HL-60 (cell line): Measurements from ENCODE around the gene KSR2.
"Not testable (repeated sequence)": the region's sequence is repeated elsewhere in the genome, so short reads cannot be mapped to it uniquely, and the experiment has no call there.

Experiments
- DNase-seq, 2 experiments: peaks; one replicate each; pipeline ENCODE4 v3.0.0-alpha.2; 2010 to 2020; ENCODE audit warnings: low read depth in 1 of 2, low spot score in 1 of 2
- H3K27ac ChIP-seq: fragments of 250-450 bp; sonication (Bioruptor Pico); replicated peaks from 2 replicates; pipeline ENCODE4 v1.5.1; 2020; ENCODE audit warnings: mild to moderate bottlenecking, moderate library complexity
- H3K27me3 ChIP-seq: fragments of 250-450 bp; sonication (Bioruptor Pico); 2 replicates; pipeline ENCODE4 v1.5.1; 2021; ENCODE audit warnings: mild to moderate bottlenecking, moderate library complexity; ENCODE audit not compliant: insufficient read depth, poor library complexity, severe bottlenecking
- H3K4me3 ChIP-seq: replicated peaks from 2 replicates; pipeline ENCODE4 v1.5.1; 2011; ENCODE audit warnings: mild to moderate bottlenecking, control low read depth, low read length; ENCODE audit not compliant: insufficient read depth
- CTCF ChIP-seq: IDR thresholded peaks from one replicate; pipeline ENCODE4 v1.5.1; 2011; ENCODE audit warnings: low read length, control low read depth, inconsistent platforms; ENCODE audit not compliant: insufficient read depth
- GABPA ChIP-seq: IDR thresholded peaks from 2 replicates; pipeline ENCODE4 v1.6.1; 2012; ENCODE audit warnings: low read depth
- POLR2AphosphoS5 ChIP-seq: IDR thresholded peaks from 2 replicates; pipeline ENCODE4 v1.6.1; 2012; ENCODE audit warnings: low read depth
- SPI1 ChIP-seq: IDR thresholded peaks from 2 replicates; pipeline ENCODE4 v1.6.1; 2012; ENCODE audit warnings: low read depth, mild to moderate bottlenecking, borderline replicate concordance
- TF ChIP-seq, protein P1 (sequence below): IDR thresholded peaks from 2 replicates; pipeline ENCODE4 v1.6.1; 2012; ENCODE audit warnings: low read depth; ENCODE audit not compliant: insufficient replicate concordance

The KSR2 gene

GRCh38 chr12:117900561-117900960, 68.2 kb downstream of the KSR2 start:
- Histone ChIP-seq H3K27ac (no peak overlapping the region), H3K27me3 (no peaks in the 10 kb centered on the region), H3K4me3 (no peak overlapping the region)
- TF ChIP-seq CTCF: no peak
- no peak for TF ChIP-seq SPI1
- TF ChIP-seq GABPA: no peak
- TF ChIP-seq POLR2AphosphoS5: no peak
- TF ChIP-seq, protein P1, sequence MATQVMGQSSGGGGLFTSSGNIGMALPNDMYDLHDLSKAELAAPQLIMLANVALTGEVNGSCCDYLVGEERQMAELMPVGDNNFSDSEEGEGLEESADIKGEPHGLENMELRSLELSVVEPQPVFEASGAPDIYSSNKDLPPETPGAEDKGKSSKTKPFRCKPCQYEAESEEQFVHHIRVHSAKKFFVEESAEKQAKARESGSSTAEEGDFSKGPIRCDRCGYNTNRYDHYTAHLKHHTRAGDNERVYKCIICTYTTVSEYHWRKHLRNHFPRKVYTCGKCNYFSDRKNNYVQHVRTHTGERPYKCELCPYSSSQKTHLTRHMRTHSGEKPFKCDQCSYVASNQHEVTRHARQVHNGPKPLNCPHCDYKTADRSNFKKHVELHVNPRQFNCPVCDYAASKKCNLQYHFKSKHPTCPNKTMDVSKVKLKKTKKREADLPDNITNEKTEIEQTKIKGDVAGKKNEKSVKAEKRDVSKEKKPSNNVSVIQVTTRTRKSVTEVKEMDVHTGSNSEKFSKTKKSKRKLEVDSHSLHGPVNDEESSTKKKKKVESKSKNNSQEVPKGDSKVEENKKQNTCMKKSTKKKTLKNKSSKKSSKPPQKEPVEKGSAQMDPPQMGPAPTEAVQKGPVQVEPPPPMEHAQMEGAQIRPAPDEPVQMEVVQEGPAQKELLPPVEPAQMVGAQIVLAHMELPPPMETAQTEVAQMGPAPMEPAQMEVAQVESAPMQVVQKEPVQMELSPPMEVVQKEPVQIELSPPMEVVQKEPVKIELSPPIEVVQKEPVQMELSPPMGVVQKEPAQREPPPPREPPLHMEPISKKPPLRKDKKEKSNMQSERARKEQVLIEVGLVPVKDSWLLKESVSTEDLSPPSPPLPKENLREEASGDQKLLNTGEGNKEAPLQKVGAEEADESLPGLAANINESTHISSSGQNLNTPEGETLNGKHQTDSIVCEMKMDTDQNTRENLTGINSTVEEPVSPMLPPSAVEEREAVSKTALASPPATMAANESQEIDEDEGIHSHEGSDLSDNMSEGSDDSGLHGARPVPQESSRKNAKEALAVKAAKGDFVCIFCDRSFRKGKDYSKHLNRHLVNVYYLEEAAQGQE: no peak
- no peak for DNase-seq

DNA sequence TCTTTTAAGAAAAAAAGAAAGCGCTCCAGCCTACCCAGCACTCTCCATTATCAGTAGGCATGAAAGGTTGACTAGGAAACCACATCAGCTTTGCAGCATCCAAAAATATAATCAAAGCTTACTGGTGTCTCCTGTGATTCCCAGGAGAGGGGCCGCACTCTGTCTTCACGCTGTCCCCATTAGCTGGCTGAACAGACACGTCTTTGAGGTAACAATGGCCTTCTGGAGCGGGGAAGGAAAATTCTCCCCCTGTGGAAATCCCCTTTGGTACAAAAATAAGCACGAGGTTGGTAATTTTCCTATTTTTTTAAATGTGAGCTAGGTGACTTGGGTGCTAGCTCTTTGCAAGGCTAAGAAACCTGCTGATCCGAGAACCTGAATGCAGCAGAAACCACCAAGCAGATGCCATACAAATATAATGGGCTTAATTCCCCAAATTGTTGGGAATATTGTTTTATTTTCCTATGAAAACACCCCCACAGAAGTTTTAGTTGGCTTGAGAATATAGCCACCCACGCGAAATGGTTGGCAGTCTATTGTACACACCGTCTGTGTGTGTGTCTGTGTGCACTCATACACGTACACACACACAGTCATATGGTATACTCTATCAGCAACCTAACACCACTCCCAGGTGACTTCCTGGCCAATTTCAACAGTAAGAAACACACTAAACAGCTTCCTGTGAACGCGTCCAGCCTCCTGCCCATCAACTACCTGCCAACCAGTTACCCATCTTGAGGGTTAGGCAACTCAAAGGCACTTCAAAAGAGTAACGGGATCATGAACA, 71.2 kb downstream of the KSR2 start:
- TF ChIP-seq GABPA: no peak
- TF ChIP-seq POLR2AphosphoS5: no peak
- no peak for DNase-seq
- H3K27ac ChIP-seq: no peak overlapping the region
- no peaks in the 10 kb centered on the region for H3K27me3 ChIP-seq
- no peak overlapping the region for H3K4me3 ChIP-seq

- H3K27ac ChIP-seq: no peak overlapping the region
- H3K4me3 ChIP-seq: no peak overlapping the region
- no peak for TF ChIP-seq CTCF
- no peaks in the 10 kb centered on the region for H3K27me3 ChIP-seq
- no peak for DNase-seq
Observed at GRCh38 chr12:117896009-117896408, 72.8 kb downstream of the KSR2 start.

DNA sequence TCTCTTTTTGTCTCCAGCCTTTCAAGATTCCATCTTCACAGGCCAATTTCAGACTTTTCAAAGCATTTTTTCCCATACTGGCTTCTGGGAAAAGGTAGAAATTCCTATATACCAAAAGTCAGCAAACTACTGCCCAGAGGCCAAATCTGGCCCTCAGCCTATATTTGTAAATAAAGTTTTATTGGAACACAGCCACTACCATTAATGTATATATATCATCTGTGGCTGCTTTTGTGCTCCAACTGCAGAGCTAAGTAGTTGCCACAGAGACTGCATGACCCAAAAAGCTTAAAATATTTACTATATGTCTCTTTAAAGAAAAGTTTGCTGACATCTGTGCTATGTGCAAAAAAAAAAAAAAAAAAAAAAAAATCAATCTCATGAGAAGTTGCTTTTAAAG, 76.3 kb downstream of the KSR2 start:
- TF ChIP-seq POLR2AphosphoS5 (no peak), CTCF (no peak), GABPA (no peak)
- TF ChIP-seq, protein P1: no peak
- H3K4me3 ChIP-seq: no peak overlapping the region
- DNase-seq: no peak

DNA sequence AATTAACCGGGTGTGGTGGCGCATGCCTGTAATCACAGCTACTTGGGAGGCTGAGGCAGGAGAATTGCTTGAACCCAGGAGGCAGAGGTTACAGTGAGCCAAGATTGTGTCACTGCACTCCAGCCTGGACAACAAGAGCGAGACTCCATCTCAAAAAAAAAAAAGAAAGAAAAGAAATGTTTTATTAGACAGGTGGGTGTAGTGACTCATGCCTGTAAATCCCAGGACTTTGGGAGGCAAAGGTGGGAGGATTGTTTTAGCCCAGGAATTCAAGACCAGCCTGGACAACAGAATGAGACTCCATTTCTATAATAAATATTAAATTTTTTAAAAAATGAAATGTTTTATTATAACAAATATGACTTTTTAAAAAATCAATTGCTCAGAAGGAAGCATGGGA, 77.5 kb downstream of the KSR2 start:
- H3K27me3 ChIP-seq, H3K27ac ChIP-seq, H3K4me3 ChIP-seq, DNase-seq: not testable (repeated sequence)

More for the DNA sequence above, 76.3 kb downstream of the KSR2 start:
- H3K27me3 ChIP-seq: no peaks in the 10 kb centered on the region
- no peak overlapping the region for H3K27ac ChIP-seq
